Naive thymus-derived CD8-positive, alpha-beta T cell (primary cell): ENCODE results near the gene GTPBP8. TPM values are rescaled to one million over a fixed set of nuclear protein-coding genes. Genes with fewer than 3 reads are reported as not detected.
A peak's percentile ranks its signal among the peaks of the same experiment; 100 is the strongest.

ENCODE experiments used
- ATAC-seq, 2 donors: fragments of 150-1000 bp; cut with Tn5 transposase in 1 of 2; sonication (Bioruptor Pico), chemical (Tn5 transposase) in 1 of 2; 1 replicate in 1 of 2; 2 replicates in 1 of 2; pipeline ENCODE4 v1.10.0; 2021; ENCODE audit warnings: mild to moderate bottlenecking in 2 of 2, moderate library complexity in 2 of 2
- POLR2A ChIA-PET: fragments of 350-600 bp; sonication (Branson Sonifier 250); formaldehyde crosslinking; loops from one replicate; lab custom pipeline; 2021; ENCODE audit warnings: antibody characterized with exemption; lab: Charles Lee
- DNase-seq, 10 donors: peaks; one replicate each; pipeline versions ENCODE4 v3.0.0 to v3.0.0-alpha.2; 2020 to 2022
- H3K27ac Mint-ChIP-seq, 10 donors: one replicate each; pipeline ENCODE4 v1.8.0; 2020 to 2022; ENCODE audit warnings: mild to moderate bottlenecking in 10 of 10, mixed read lengths in 10 of 10, moderate library complexity in 4 of 10, inconsistent platforms in 1 of 10
- H3K27me3 Mint-ChIP-seq, 5 donors: one replicate each; pipeline ENCODE4 v1.8.0; 2021 to 2022; ENCODE audit warnings: mixed read lengths in 5 of 5
- H3K36me3 Mint-ChIP-seq, 3 donors: one replicate each; pipeline ENCODE4 v1.8.0; 2020 to 2022; ENCODE audit warnings: mixed read lengths in 3 of 3, mild to moderate bottlenecking in 2 of 3, inconsistent platforms in 1 of 3
- H3K4me1 Mint-ChIP-seq, 4 donors: one replicate each; pipeline ENCODE4 v1.8.0; 2021 to 2022; ENCODE audit warnings: mixed read lengths in 4 of 4
- H3K4me3 Mint-ChIP-seq, 10 donors: one replicate each; pipeline ENCODE4 v1.8.0; 2020 to 2022; ENCODE audit warnings: mild to moderate bottlenecking in 10 of 10, mixed read lengths in 10 of 10, moderate library complexity in 6 of 10, inconsistent platforms in 1 of 10
- H3K9me3 Mint-ChIP-seq, 9 donors: one replicate each; pipeline ENCODE4 v1.8.0; 2020 to 2022; ENCODE audit warnings: mixed read lengths in 9 of 9, mild to moderate bottlenecking in 3 of 9, inconsistent platforms in 1 of 9, moderate library complexity in 1 of 9
- polyA plus RNA-seq, 3 donors: library from polyadenylated mRNA; unstranded; fragments of 300-500 nt; fragmentation: Illumina TruSeq; gene quantifications; one replicate each; pipeline ENCODE4 v1.2.3, GENCODE V29; 2021
- total RNA-seq, 8 experiments: library from RNA in 2 of 8; stranded (reverse) in 2 of 8; gene quantifications; one replicate each; pipeline ENCODE4 v1.2.3 and lab custom pipeline; 2021 to 2026

GTPBP8 gene
- total RNA-seq (10 to 100 TPM; 29.3 to 36.9 TPM), polyA plus RNA-seq (10 to 100 TPM; 22.8 to 26.4 (median 25.9) TPM), total RNA-seq (lab: John Stamatoyannopoulos, UW) (14.9 to 28.6 (median 22.1) reads per million in 6 experiments)

DNA sequence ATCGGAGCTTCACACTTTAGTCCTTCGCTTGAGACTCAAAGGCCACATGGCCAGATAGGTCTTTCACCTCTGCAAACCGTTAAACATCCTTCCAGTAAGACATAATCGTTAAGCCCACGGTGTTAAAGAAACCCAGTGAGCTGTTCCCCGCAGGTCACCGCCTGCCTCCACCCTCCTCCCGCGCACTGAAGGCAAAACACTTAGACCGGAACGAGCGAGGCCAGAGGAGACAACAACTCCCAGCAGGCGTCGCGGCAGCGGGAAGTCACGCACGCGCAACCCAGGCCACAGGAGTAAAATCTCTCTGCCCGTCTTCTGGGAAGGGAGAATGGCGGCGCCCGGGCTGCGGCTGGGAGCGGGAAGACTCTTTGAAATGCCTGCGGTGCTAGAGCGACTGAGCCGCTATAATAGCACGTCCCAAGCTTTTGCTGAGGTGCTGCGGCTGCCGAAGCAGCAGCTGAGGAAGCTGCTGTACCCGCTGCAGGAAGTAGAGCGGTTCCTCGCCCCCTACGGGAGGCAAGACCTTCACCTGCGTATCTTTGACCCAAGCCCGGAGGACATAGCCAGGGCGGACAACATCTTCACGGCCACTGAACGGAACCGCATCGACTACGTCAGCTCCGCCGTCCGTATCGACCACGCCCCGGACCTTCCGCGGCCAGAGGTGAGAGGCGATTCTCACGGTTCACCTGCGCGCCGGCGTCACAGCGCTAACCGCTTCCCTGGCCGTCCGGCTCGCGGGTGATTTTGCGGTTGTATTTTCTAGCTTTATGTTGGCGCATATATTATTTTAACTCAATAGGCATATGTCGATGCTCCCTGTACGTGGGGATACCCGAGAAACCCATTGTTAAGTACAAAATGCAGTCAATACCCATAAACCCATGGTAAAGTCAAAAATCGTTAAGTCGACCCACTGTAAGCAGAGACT is at the start of gene GTPBP8:
TSS of gene GTPBP8 (plus strand) at position 313 of the 931 bp plus-strand sequence. CDS start at position 329, 16 bp downstream.
- DNase-seq (peak; percentile 67 to 87 (median 78)), ATAC-seq (peak; percentile 90 to 93)
- peaks cover 0 to 25% (median 2%) of the 10 kb centered on the region in 3 donors for H3K36me3 Mint-ChIP-seq
- POLR2A ChIA-PET: interaction anchor here (0.6 to 3.0 kb wide), 12 partner anchors 9 to 503 kb away, joined by 3 to 25 read pairs (median 6); partner anchors contain the start of genes ATG3, CD200R1 and SLC35A5
- peak within 1 kb of the TSS; percentile 87 to 98 (median 94) for H3K4me3 Mint-ChIP-seq
- peak within 1 kb of the TSS; percentile 90 to 98 (median 96) for H3K27ac Mint-ChIP-seq
- H3K4me1 Mint-ChIP-seq: peaks cover 22 to 52% (median 49%) of the 10 kb centered on the region in 4 donors
- H3K9me3 Mint-ChIP-seq: no peaks in the 10 kb centered on the region
- no peaks in the 10 kb centered on the region for H3K27me3 Mint-ChIP-seq

DNA sequence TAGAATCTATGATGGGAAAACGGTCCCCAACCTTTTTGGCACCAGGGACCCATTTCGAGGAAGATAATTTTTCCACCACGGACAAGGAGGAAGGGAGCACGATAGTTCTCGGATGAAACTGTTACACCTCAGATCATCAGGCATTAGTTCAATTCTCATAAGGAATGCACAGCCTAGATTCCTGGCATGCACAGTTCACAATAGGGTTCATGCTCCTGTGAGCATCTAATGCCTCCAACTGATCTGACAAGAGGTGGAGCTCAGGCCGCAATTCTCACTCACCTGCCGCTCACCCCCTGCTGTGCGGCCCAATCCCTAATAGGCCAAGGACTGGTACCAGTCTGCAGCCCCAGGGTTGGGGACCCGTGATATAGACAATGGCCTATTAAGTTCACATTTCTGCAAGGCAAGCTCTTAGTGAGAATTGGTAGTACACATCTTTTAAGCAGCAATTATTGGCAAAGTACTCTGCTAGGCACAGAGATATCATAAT is 42.4 kb upstream of the GTPBP8 start:
- Mint-ChIP-seq H3K27ac (peak overlapping the region in 5 of 10 donors; percentile 10 to 67 (median 57)), H3K36me3 (peaks cover 40 to 51% (median 42%) of the 10 kb centered on the region in 3 donors), H3K4me1 (peaks cover 2 to 20% (median 10%) of the 10 kb centered on the region in 4 donors), H3K4me3 (no peak overlapping the region), H3K9me3 (peaks cover 0 to 40% (median 21%) of the 10 kb centered on the region in 9 donors), H3K27me3 (no peaks in the 10 kb centered on the region)
- POLR2A ChIA-PET: no interaction called here
- DNase-seq: no peak
- no peak for ATAC-seq

DNA sequence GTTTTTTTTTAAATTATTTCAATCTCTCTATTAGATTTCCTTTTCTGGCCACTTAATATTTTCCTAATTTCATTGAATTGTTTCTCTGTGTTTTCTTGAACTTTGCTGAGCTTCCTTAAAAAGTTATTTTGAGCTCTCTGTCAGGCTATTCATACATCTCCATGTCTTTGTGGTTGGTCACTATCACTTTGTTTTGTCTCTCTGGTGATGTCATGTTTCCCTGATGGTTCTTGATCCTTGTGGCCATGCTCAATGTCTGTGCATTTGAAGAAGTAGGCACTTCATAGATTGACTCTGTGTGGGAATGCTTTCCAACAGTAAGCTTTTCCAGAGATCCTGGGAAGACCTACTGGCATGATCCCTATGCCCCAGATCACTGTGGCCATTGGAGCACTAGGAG is 34.4 kb upstream of the GTPBP8 start:
- Mint-ChIP-seq H3K9me3 (peaks cover 9 to 34% (median 22%) of the 10 kb centered on the region in 9 donors), H3K4me3 (no peak overlapping the region), H3K27ac (peak overlapping the region in 2 of 10 donors; percentile 5 to 68), H3K36me3 (peaks cover 19 to 37% (median 33%) of the 10 kb centered on the region in 3 donors), H3K27me3 (no peaks in the 10 kb centered on the region), H3K4me1 (peaks cover 2 to 32% (median 26%) of the 10 kb centered on the region in 4 donors)
- POLR2A ChIA-PET: no interaction called here
- no peak for DNase-seq
- ATAC-seq: no peak

DNA sequence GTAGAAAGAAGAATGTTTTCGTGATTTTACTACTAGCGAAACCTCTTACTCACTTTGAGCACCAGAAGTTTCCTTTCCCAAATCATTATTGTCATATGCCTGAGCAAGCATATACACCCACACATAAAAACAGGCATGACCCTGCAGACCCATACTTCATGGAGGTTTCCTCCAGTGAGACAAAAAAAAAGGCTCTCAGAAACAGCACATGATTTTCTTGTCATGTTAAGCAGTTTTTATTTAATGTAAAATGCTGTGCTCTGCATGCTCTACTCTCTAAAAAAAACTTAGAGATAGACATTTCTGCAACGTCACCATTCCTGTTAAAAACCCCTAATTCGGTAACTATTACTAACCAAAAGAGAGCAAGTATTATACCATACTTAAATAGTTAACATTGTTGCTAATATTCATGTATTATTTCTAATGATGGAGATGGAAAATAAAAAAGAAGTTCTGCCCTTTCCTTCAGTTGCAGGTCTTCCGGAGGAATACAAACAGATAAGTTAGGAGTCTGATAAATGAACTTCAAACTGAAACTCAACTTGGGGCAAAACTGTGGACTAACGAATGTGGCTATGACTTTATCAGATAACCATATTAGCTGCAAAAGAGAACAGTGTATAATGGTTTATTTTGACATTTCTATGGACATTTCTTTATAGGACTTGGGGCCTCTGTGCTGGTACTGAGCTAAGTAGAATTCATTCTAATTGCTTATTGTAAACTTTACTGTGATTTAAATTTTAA is 31.8 kb upstream of the GTPBP8 start:
- Mint-ChIP-seq H3K36me3 (peaks cover 32 to 56% (median 41%) of the 10 kb centered on the region in 3 donors), H3K4me3 (peak overlapping the region in 9 of 10 donors; percentile 7 to 76 (median 58)), H3K4me1 (peaks cover 4 to 38% (median 30%) of the 10 kb centered on the region in 4 donors), H3K27me3 (no peaks in the 10 kb centered on the region), H3K27ac (peak overlapping the region in 4 of 10 donors; percentile 0 to 70 (median 27)), H3K9me3 (peaks cover 8 to 48% (median 22%) of the 10 kb centered on the region in 9 donors)
- DNase-seq: no peak
- ATAC-seq: no peak
- POLR2A ChIA-PET: interaction anchor here (1.1 kb wide), 1 partner anchor 60 kb away, joined by 3 read pairs; a partner anchor contains a TSS

DNA sequence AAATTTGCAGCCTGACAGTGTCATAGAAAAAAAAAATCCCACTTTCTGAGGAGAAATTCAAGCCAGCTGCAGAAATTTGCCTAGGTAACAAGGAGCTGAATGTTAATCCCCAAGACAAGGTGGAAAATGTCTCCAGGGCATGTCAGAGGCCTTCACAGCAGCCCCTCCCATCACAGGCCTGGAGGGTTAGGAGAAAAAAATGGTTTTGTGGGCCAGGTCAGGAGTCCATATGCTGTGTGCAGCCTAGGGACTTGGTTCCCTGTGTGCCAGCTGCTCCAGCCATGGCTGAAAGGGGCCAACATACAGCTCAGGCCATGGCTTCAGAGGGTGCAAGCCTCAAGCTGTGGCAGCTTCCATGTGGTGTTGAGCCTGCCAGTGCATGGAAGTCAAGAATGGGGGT is 27.1 kb upstream of the GTPBP8 start:
- Mint-ChIP-seq H3K4me1 (peaks cover 27 to 64% (median 51%) of the 10 kb centered on the region in 4 donors), H3K4me3 (no peak overlapping the region), H3K36me3 (peaks cover 24 to 33% (median 33%) of the 10 kb centered on the region in 3 donors), H3K27ac (no peak overlapping the region), H3K9me3 (peaks cover 12 to 36% (median 21%) of the 10 kb centered on the region in 9 donors), H3K27me3 (no peaks in the 10 kb centered on the region)
- ATAC-seq: no peak
- POLR2A ChIA-PET: interaction anchor here (0.6 kb wide), 1 partner anchor 14 kb away, joined by 4 read pairs; no protein-coding TSS in a partner anchor
- no peak for DNase-seq

DNA sequence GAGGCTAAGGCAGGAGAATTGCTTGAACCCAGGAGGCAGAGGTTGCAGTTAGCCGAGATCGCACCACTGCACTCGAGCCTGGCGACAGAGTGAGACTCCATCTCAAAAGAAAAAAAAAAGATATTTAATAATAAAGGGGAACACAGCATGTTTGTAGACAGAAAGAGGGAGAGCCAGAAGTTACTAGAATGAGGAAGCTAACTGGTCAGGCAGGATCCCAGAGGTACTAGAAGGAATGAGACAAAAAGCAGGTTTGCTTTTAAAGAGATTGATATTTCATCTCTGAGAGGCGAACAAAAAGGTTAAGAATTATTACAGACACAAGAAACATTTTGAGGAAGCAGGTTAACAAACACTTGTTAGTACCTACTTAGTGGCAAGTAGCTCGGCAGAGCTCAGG is 25.1 kb upstream of the GTPBP8 start:
- peak overlapping the region in 3 of 10 donors; percentile 9 to 74 (median 13) for H3K27ac Mint-ChIP-seq
- H3K4me3 Mint-ChIP-seq: peak overlapping the region in 1 of 10 donors; percentile 50
- POLR2A ChIA-PET: interaction anchor here (1.0 kb wide), 1 partner anchor 10 kb away, joined by 3 read pairs; the partner anchor contains the start of gene CD200R1
- DNase-seq (no peak), ATAC-seq (no peak)
- H3K36me3 Mint-ChIP-seq: peaks cover 24 to 33% (median 31%) of the 10 kb centered on the region in 3 donors
- no peaks in the 10 kb centered on the region for H3K27me3 Mint-ChIP-seq
- peaks cover 28 to 59% (median 49%) of the 10 kb centered on the region in 4 donors for H3K4me1 Mint-ChIP-seq
- H3K9me3 Mint-ChIP-seq: peaks cover 10 to 36% (median 21%) of the 10 kb centered on the region in 9 donors

DNA sequence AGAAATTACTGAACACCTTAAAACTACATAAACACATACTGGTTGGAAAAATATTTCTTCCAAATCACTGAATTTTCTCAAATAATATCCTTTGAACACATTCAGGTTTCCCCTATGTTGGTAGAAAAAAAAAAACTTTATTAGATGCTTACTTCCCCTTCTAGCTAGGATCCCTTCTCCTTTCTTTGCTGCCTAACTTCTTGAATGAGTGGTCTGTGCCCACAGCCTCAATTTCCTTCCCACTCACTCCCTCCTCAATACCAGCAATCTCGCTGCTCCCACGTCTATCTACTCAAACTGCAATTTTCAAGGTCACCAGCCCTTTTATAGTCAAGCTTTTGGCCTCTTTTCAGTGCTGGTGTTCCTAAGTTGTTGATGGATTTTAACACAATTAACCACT is 24.2 kb upstream of the GTPBP8 start:
- Mint-ChIP-seq H3K4me1 (peaks cover 33 to 67% (median 54%) of the 10 kb centered on the region in 4 donors), H3K27ac (peak overlapping the region in 8 of 10 donors; percentile 0 to 100 (median 62)), H3K36me3 (peaks cover 24 to 30% (median 29%) of the 10 kb centered on the region in 3 donors), H3K4me3 (peak overlapping the region in 5 of 10 donors; percentile 3 to 61 (median 8)), H3K27me3 (no peaks in the 10 kb centered on the region), H3K9me3 (peaks cover 10 to 34% (median 21%) of the 10 kb centered on the region in 9 donors)
- DNase-seq: no peak
- POLR2A ChIA-PET: no interaction called here
- no peak for ATAC-seq

DNA sequence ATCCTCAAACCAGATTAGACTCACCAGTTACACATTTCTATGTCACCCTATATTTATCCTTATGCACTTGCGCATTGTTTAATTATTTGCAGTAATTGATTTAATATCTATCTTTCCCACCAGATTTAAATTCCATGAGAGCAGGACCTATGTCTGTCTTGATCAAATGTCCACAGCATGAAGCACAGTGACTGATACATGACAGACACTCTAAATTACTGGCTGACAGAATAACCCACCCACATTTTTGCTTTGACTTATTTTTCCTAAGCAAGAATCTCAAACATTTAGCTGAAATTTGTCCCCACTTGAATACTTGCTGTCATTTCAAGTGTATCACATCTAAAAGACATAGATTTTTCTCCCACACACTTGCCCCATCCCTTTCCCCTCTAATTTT is 23.4 kb upstream of the GTPBP8 start:
- DNase-seq (no peak), ATAC-seq (no peak)
- POLR2A ChIA-PET: interaction anchor here (0.6 kb wide), 1 partner anchor 34 kb away, joined by 3 read pairs; no protein-coding TSS in a partner anchor
- H3K36me3 Mint-ChIP-seq: peaks cover 18 to 29% (median 25%) of the 10 kb centered on the region in 3 donors
- H3K4me3 Mint-ChIP-seq: peak overlapping the region in 6 of 10 donors; percentile 8 to 61 (median 50)
- no peaks in the 10 kb centered on the region for H3K27me3 Mint-ChIP-seq
- H3K4me1 Mint-ChIP-seq: peaks cover 38 to 73% (median 59%) of the 10 kb centered on the region in 4 donors
- H3K27ac Mint-ChIP-seq: peak overlapping the region in 8 of 10 donors; percentile 9 to 100 (median 66)
- peaks cover 10 to 28% (median 21%) of the 10 kb centered on the region in 9 donors for H3K9me3 Mint-ChIP-seq

DNA sequence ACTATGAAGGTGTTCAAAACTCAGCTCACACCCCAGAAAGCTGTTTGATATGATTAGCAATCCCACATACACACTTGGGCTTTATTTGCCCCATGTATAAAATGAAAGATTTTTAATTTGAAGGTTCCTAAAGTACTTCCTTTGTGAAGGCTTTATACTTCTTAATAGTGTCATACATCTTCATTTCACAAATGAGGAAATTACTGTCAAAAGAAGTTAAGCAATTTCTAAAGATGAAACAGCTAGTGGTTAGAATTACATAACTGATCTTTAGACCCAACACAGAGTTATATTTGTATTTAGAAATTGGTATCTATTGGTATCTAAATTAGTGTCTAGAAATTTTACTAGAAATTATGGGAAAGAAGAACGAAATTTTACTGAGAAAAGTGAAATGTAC is 23.0 kb upstream of the GTPBP8 start:
- Mint-ChIP-seq H3K27me3 (no peaks in the 10 kb centered on the region), H3K9me3 (peaks cover 10 to 25% (median 20%) of the 10 kb centered on the region in 9 donors), H3K4me3 (peak overlapping the region in 7 of 10 donors; percentile 3 to 61 (median 49)), H3K36me3 (peaks cover 17 to 29% (median 22%) of the 10 kb centered on the region in 3 donors), H3K4me1 (peaks cover 38 to 77% (median 63%) of the 10 kb centered on the region in 4 donors), H3K27ac (peak overlapping the region in 8 of 10 donors; percentile 15 to 100 (median 54))
- DNase-seq: peak in 2 of 10 donors; percentile 17 to 19
- peak in 1 of 2 donors; percentile 61 for ATAC-seq
- POLR2A ChIA-PET: no interaction called here

DNA sequence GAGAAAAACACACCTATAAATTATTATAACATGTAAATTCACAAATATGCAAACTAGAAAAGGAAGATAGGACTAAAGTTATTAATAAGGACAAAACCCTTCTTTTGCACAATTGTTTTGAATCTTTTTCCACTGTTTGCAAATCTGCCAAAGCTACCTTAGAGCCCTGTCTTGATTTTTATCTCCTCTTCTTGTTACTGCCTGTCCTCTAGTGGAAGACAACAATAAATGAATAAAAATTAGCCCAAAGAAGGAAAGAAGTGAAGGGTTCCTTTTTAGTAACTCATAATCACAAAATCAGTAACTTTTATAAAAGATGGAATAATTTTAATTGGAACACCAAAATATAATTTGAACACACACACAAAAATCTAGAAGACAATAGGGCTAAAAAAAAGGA is 18.6 kb upstream of the GTPBP8 start:
- H3K9me3 Mint-ChIP-seq: no peaks in the 10 kb centered on the region
- H3K4me3 Mint-ChIP-seq: peak overlapping the region; percentile 65 to 96 (median 90)
- POLR2A ChIA-PET: interaction anchor here (1.0 kb wide), 1 partner anchor 43 kb away, joined by 3 read pairs; no protein-coding TSS in a partner anchor
- no peaks in the 10 kb centered on the region for H3K27me3 Mint-ChIP-seq
- H3K4me1 Mint-ChIP-seq: peaks cover 39 to 94% (median 82%) of the 10 kb centered on the region in 4 donors
- H3K36me3 Mint-ChIP-seq: no peaks in the 10 kb centered on the region
- no peak for DNase-seq
- ATAC-seq: no peak
- H3K27ac Mint-ChIP-seq: peak overlapping the region in 9 of 10 donors; percentile 27 to 100 (median 93)
